ENCODE data around the gene CCR7. TPM values are rescaled to one million over a fixed set of nuclear protein-coding genes. Genes with fewer than 3 reads are reported as not detected.

CCR7 gene
- total RNA-seq, 1 donor from 2014 or later: not detected

DNA sequence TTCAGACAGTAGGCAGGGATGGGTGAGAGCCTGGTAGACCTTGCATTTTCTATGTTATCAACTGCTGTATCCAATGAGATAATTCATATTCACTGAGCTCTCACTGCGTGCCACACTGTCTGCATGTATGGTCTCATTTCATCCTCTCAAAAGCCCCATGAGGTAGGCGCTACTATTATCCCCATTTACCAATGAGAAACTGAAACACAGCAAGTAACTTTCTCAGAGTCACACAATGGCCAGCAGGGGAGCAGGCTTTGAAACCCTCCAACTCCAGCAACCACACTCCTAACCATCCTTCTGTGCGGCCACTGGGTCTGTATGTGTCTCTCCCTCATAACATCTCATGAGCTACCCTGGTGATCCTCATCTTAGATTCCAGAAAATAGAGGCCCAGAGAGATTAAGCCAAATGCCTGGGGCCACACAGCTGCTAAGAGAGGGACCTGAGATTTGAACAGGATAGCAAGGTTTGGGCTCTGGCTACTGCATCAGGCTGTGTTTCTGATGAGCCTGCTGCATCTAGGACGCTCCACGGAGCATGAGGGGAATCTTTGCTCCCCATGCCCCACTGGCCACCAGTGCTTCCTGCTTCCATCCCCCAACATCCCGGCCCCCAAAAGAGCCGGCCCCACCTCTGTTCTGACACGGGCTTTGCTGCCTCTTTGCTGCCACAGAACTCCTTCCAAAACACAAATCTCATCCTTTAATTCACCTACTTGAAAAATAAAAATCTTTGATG lies 3.2 kb downstream of the CCR7 start:
- DNase-seq: no peak

DNA sequence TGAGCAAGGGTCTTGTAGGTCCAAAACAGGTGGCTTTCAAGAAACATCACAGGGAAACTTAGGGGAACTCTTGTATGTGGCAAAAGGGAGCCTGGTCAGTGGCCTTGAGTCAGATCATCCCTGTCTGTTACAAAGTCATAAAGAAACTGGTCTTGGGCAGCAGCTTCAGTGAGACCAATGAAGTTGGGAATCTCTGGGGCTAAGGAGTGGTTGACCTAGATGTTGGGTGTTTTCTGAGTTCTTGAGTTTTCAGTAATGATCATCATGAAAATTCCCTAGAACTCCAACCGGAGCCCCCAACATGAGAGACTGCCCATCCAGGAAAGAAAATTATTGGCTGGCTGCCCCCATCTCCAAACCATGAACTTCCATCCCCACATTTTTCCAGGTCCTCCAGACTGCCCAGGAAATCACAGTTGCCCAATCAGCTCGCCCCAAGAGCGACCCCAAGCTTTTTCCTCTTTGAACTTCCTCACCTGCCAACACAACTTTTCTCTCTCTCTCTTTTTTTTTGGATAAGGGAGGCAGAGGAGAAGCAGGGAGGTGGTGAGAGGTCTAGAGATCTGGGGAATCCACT lies 3.9 kb downstream of the CCR7 start:
- DNase-seq: no peak

GRCh38 chr17:40560592-40561293 lies 4.5 kb downstream of the CCR7 start:
- no peak for DNase-seq

DNA sequence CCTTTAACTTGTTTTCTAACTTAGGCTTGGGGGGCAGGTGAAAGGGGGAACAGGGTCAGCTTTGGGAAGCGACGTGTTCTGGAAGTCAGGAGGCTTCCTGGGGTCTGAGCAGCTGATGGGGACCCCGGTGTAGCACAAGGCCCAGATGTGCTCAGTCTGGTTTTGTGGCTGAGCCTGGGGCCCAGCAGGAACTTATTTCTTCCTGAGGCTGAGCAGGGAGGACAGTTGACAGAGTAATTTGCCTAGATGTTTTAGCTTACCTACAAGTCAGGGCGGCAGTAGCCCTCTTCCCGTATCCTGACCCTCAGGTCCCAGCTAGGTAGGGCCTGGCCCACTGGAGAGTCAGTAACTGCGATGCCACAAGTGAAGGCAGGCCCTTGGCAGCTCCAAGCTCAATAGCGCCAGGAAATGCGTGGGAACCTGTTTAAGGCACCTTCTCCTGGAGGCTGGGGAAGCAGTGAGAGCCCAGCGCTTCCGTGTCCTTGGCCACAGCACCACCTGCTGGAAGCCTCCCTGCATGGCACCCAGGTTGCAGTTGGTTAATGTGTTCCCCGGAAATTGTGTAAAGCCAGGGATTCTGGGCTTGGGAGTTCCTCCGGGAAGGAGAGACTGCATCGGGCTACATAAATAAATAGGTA lies 5.2 kb downstream of the CCR7 start:
- peak; percentile 96 for DNase-seq

DNA sequence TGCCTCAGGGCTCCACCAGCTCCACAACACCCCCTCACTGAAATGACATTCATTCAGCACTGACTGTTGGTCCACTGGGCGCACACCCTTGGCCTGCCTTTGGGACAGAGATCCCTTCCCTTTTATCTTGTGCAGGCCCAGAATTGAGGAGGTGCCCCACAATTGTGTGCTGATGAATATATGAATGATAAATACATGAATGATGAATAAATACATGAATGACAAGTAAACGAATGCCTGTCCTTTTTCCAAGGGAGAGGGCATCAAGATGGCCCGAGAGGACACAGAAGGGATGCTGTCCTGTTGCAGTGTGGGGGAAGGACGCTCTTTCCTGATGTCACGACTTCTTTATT lies 5.7 kb downstream of the CCR7 start:
- DNase-seq: no peak

- DNase-seq: peak; percentile 75
Measured at GRCh38 chr17:40558890-40559563, 6.2 kb downstream of the CCR7 start.

GRCh38 chr17:40558300-40558889 lies 6.9 kb downstream of the CCR7 start:
- DNase-seq: peak; percentile 46

- peak; percentile 67 for DNase-seq
Measured at GRCh38 chr17:40557531-40558299, 7.6 kb downstream of the CCR7 start.

DNA sequence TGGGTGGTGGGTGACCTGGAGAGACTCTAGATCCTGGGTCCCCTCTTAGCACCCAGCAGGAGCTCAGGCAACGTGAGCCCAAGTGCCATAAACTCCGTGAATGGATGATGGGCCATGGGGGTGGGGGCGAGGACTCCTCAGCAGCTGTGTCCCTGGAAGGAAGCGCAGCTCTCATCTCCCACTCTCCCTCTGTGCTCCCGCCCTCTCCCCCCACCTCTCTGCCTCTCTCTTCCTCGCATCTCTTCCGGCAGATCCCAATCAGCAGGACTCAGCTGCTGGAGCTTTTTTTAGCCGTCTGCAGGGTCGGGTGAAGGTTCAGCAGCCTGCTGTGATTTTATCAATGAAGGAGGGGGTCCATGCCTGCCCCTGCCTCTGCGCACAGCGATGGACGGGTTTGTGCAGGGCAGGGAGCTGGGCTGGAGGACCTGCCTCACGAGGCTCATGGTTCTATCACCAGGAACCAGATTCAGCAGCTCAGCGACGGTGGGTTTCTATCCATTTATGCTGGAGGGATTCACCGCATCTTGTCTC lies 8.3 kb downstream of the CCR7 start:
- DNase-seq: peak; percentile 83

DNA sequence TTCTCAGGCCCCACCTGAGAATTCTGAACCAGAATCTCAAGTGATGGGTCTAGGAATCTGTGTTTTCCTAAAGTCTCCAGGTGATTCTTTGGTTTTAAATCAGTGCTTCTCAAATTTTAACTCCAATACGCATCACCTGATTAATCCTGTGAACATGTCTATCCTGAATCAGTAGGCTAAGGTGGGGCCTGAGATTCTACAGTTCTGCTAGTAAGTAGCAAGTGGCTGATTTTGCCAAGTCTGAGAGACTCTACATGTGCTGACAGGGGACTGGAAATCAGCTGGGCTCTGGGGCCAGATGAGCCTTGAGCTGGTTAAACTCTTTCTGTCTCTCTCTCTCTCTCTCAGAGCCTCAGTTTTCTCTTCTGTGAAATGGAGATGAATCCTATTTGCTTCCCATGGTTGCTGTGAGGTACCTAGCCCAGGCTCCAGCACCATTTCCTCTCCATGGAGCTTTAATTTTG lies 9.0 kb downstream of the CCR7 start:
- DNase-seq: peak; percentile 14

DNA sequence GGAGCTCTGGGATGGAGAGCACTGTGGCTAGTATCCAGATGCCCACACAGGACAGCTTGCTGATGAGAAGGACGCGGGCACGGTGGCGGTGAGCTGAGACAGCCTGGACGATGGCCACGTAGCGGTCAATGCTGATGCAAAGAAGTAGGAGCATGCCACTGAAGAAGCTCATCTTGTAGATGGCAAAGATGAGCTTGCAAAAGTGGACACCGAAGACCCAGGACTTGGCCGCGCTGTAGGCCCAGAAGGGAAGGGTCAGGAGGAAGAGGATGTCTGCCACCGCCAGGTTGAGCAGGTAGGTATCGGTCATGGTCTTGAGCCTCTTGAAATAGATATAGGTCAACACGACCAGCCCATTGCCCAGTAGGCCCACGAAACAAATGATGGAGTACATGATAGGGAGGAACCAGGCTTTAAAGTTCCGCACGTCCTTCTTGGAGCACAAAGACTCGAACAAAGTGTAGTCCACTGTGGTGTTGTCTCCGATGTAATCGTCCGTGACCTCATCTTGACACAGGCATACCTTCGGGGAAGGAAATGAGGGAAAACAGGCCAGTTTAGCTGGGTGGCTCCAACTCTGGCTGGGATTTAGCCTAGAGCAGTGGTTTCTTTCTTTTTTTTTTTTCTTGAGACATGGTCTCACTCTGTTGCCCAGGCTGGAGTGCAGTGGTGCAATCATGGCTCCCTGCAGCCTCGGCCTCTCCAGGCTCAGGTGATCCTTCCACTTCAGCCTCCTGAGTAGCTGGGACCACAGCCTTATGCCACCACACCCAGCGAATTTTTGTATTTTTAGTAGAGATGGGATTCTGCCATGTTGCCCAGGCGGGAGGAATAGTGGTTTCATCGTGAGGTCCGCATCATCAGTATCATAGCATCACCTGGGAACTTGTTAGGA lies 9.7 kb downstream of the CCR7 start:
- DNase-seq: no peak

GRCh38 chr17:40554646-40555295 lies 10.5 kb downstream of the CCR7 start:
- DNase-seq: no peak

DNA sequence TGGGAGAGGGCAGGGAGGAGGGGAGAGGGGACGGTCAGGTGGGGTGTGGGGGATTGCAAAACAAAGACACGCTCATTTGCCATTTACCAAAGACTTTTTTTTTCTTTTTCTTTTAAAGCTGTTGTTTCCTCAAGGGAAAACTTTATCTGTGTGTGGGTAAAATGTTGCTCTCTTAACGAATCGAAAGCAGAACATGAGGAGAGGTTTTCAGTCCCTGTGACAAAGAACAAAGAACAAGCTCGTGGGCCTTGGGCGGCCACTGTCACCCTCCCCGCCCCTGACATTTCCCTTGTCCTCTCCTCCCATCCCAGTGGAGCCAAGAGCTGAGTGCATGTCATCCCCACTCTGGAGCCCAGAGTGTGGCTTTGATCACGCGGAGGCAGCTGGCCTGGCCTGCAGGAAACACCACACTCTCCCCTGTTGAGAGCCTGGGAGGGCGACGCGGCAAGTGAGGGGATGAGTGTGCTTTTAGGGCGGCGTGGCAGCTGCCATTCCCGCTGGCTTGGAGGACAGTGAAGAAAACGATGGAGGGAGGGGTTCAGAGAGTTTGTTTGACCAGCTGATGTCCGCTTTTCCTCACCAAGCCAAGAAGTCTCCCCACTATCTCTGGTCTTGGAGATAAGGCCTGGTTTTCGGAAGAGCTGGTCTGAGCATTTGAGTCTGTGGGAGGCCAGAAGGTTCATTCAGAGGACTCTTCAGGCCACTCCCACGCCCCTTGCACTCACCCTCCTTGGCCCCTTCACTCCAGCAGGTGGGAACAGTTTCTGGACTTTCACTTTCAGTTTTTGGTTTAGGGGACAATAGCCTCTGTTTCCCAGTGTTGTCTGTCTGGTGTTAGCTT lies 11.4 kb downstream of the CCR7 start:
- peak; percentile 73 for DNase-seq

GRCh38 chr17:40552806-40553693 lies 12.2 kb downstream of the CCR7 start:
- no peak for DNase-seq

DNA sequence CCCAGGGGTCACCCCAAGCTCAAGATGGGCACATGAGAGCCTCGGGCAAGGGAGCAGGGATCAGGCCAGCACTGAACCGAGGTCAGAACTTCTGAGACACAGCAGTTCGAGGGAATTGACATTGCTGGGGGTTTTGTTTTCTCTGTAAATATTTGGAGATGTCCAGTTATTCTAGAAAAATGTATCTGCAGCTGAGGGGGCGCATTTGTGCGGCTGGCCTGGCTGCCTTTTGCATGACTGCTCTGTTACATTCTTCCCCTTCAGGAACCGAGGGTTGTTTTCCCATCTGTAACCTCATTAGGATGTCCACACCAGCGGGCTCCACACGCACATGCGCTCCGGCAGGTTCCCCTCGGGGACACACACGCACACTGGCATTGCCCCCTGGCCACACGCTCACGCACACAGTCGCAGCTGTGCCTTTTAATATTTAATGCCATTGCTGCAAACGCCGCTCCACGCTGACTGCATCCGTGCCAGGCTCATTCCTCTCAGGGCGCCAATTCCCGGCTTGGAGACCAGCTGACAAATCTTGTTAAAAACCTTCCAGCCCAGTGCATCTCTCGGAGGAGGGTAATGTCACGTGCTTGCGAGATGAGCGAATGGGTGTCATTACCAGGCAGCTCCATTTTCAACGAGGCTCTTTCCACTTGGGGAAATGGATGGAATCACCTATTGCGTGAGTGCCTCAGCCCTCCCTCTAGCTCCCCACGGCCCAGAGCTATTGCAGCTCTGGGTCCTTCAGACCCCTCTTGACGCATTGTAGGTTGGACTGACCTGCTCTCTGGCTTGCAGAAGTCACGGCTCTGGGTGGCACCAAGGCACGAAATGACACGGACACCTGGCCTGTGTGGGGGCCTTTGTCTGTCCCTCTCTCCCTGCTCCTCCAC lies 13.1 kb downstream of the CCR7 start:
- peak; percentile 84 for DNase-seq
